Osteocyte (in vitro differentiated cells): ENCODE measurements around the gene RET. TPM values are rescaled to one million over a fixed set of nuclear protein-coding genes. Genes with fewer than 3 reads are reported as not detected.

ENCODE experiments used
- DNase-seq: peaks from one replicate; pipeline ENCODE4 v3.0.0; 2021; ENCODE audit warnings: mixed read lengths; ENCODE audit not compliant: unreplicated experiment; ENCODE audit errors: extremely low spot score
- H3K27ac Mint-ChIP-seq: one replicate; pipeline ENCODE4 v1.8.0; 2021; ENCODE audit warnings: mild to moderate bottlenecking, mixed read lengths; ENCODE audit not compliant: unreplicated experiment
- H3K27me3 Mint-ChIP-seq: one replicate; pipeline ENCODE4 v1.8.0; 2021; ENCODE audit warnings: mixed read lengths; ENCODE audit not compliant: unreplicated experiment
- H3K36me3 Mint-ChIP-seq: one replicate; pipeline ENCODE4 v1.8.0; 2021; ENCODE audit warnings: mixed read lengths; ENCODE audit not compliant: unreplicated experiment
- H3K4me1 Mint-ChIP-seq: one replicate; pipeline ENCODE4 v1.8.0; 2021; ENCODE audit warnings: mixed read lengths; ENCODE audit not compliant: unreplicated experiment
- H3K4me3 Mint-ChIP-seq: one replicate; pipeline ENCODE4 v1.8.0; 2021; ENCODE audit warnings: mild to moderate bottlenecking, moderate library complexity, mixed read lengths; ENCODE audit not compliant: unreplicated experiment
- H3K9me3 Mint-ChIP-seq: one replicate; pipeline ENCODE4 v1.8.0; 2021; ENCODE audit warnings: mixed read lengths; ENCODE audit not compliant: unreplicated experiment
- CTCF ChIP-seq: fragments of 200-600 bp; sonication (generic); IDR thresholded peaks from 2 replicates; pipeline ENCODE4 v1.5.0; 2021; ENCODE audit warnings: antibody characterized with exemption, mild to moderate bottlenecking, moderate library complexity
- total RNA-seq: library from RNA; stranded (reverse); gene quantifications from 2 replicates; pipeline ENCODE4 v1.2.1, GENCODE V29; 2021

The RET gene
- total RNA-seq, 1 donor from 2014 or later = 0.43 TPM

- Mint-ChIP-seq H3K9me3 (no peaks in the 10 kb centered on the region), H3K4me3 (no peak overlapping the region), H3K36me3 (no peaks in the 10 kb centered on the region), H3K4me1 (peaks cover 8% of the 10 kb centered on the region), H3K27ac (no peak overlapping the region), H3K27me3 (peaks cover 37% of the 10 kb centered on the region)
- no peak for TF ChIP-seq CTCF
- no peak for DNase-seq
These were observed 2.5 kb upstream of the RET start for GRCh38 chr10:43074409-43074808.

GRCh38 chr10:43074827-43075611, 1.9 kb upstream of the RET start:
- no peak for TF ChIP-seq CTCF
- no peaks in the 10 kb centered on the region for H3K36me3 Mint-ChIP-seq
- no peaks in the 10 kb centered on the region for H3K9me3 Mint-ChIP-seq
- no peak for DNase-seq
- no peak overlapping the region for H3K4me3 Mint-ChIP-seq
- peaks cover 42% of the 10 kb centered on the region for H3K27me3 Mint-ChIP-seq
- no peak overlapping the region for H3K27ac Mint-ChIP-seq
- H3K4me1 Mint-ChIP-seq = peaks cover 8% of the 10 kb centered on the region

GRCh38 chr10:43075612-43076003, 1.3 kb upstream of the RET start:
- Mint-ChIP-seq H3K27me3 (peaks cover 42% of the 10 kb centered on the region), H3K4me1 (peaks cover 8% of the 10 kb centered on the region), H3K9me3 (no peaks in the 10 kb centered on the region), H3K27ac (no peak overlapping the region), H3K4me3 (no peak overlapping the region), H3K36me3 (no peaks in the 10 kb centered on the region)
- peak; percentile 24 for TF ChIP-seq CTCF
- no peak for DNase-seq

- TF ChIP-seq CTCF = no peak
- Mint-ChIP-seq H3K36me3 (no peaks in the 10 kb centered on the region), H3K27me3 (peaks cover 42% of the 10 kb centered on the region), H3K4me1 (peaks cover 8% of the 10 kb centered on the region), H3K4me3 (peak overlapping the region; percentile 32), H3K9me3 (no peaks in the 10 kb centered on the region), H3K27ac (no peak overlapping the region)
- no peak for DNase-seq
These were observed 476 bp upstream of the RET start for GRCh38 chr10:43076311-43076875.

GRCh38 chr10:43077421-43078171, 727 bp downstream of the RET start:
- peaks cover 8% of the 10 kb centered on the region for H3K4me1 Mint-ChIP-seq
- TF ChIP-seq CTCF = no peak
- H3K4me3 Mint-ChIP-seq = peak overlapping the region; percentile 56
- no peaks in the 10 kb centered on the region for H3K36me3 Mint-ChIP-seq
- no peaks in the 10 kb centered on the region for H3K9me3 Mint-ChIP-seq
- DNase-seq = no peak
- H3K27me3 Mint-ChIP-seq = peaks cover 41% of the 10 kb centered on the region
- no peak overlapping the region for H3K27ac Mint-ChIP-seq
